ENCODE results near the gene TMEM231. TPM values are rescaled to one million over a fixed set of nuclear protein-coding genes. Genes with fewer than 3 reads are reported as not detected.

The TMEM231 gene
- total and polyA plus RNA-seq, 7 experiments from 2014 or later, result 1.3 to 3.9 (median 2.7) TPM

GRCh38 chr16:75537776-75538175 is 18.3 kb downstream of the TMEM231 start:
- ATAC-seq (no peak), DNase-seq (no peak)
- no peaks in the 10 kb centered on the region for H3K4me1 ChIP-seq (ENCODE audit: control insufficient read depth in 2 of 2, insufficient read depth in 2 of 2, low read length in 2 of 2)
- H3K36me3 ChIP-seq (ENCODE audit: control insufficient read depth in 2 of 3, insufficient read depth in 3 of 3, low read length in 3 of 3), result no peaks in the 10 kb centered on the region
- H3K9me3 ChIP-seq (ENCODE audit: control insufficient read depth in 2 of 3, low read length in 3 of 3), result no peaks in the 10 kb centered on the region
- Mint-ChIP-seq H3K36me3 (no peaks in the 10 kb centered on the region), H3K4me3 (no peak overlapping the region), H3K4me1 (peaks cover 0 to 4% (median 0%) of the 10 kb centered on the region in 7 donors), H3K27ac (no peak overlapping the region), H3K27me3 (no peaks in the 10 kb centered on the region), H3K9me3 (no peaks in the 10 kb centered on the region)
- CTCF ChIA-PET, result no interaction called here
- intact Hi-C loops (cut with micrococcal nuclease), result no loop called here
- no peak overlapping the region for H3K27ac ChIP-seq (ENCODE audit: low read depth, low read length)
- H3K27me3 ChIP-seq (ENCODE audit: control insufficient read depth in 2 of 2, insufficient read depth in 2 of 2, low read length in 2 of 2), result no peaks in the 10 kb centered on the region
- no peak overlapping the region for H3K4me3 ChIP-seq (ENCODE audit: low read length)
- POLR2A ChIA-PET, result no interaction called here

- Histone ChIP-seq H3K4me1 (ENCODE audit: control insufficient read depth in 2 of 2, insufficient read depth in 2 of 2, low read length in 2 of 2) (no peaks in the 10 kb centered on the region), H3K27ac (ENCODE audit: low read depth, low read length) (no peak within 1 kb of the TSS), H3K4me3 (ENCODE audit: low read length) (no peak within 1 kb of the TSS), H3K36me3 (ENCODE audit: control insufficient read depth in 2 of 3, insufficient read depth in 3 of 3, low read length in 3 of 3) (no peaks in the 10 kb centered on the region), H3K27me3 (ENCODE audit: control insufficient read depth in 2 of 2, insufficient read depth in 2 of 2, low read length in 2 of 2) (no peaks in the 10 kb centered on the region), H3K9me3 (ENCODE audit: control insufficient read depth in 2 of 3, low read length in 3 of 3) (no peaks in the 10 kb centered on the region)
- ATAC-seq, result no peak
- H3K36me3 Mint-ChIP-seq, result no peaks in the 10 kb centered on the region
- intact Hi-C loops (cut with micrococcal nuclease), result no loop called here
- H3K27ac Mint-ChIP-seq, result no peak within 1 kb of the TSS
- H3K4me1 Mint-ChIP-seq, result peaks cover 0 to 4% (median 0%) of the 10 kb centered on the region in 7 donors
- ChIA-PET POLR2A (no interaction called here), CTCF (no interaction called here)
- H3K27me3 Mint-ChIP-seq, result peaks cover 0 to 4% (median 0%) of the 10 kb centered on the region in 5 donors
- no peak within 1 kb of the TSS for H3K4me3 Mint-ChIP-seq
- no peaks in the 10 kb centered on the region for H3K9me3 Mint-ChIP-seq
- DNase-seq, result no peak
Observed at GRCh38 chr16:75535901-75536300, 20.2 kb downstream of the TMEM231 start, which contains the start of gene CHST5. Gene CHST5 (minus strand): TSS chr16:75536108. CDS start chr16:75530384, 5,724 bp downstream.

DNA sequence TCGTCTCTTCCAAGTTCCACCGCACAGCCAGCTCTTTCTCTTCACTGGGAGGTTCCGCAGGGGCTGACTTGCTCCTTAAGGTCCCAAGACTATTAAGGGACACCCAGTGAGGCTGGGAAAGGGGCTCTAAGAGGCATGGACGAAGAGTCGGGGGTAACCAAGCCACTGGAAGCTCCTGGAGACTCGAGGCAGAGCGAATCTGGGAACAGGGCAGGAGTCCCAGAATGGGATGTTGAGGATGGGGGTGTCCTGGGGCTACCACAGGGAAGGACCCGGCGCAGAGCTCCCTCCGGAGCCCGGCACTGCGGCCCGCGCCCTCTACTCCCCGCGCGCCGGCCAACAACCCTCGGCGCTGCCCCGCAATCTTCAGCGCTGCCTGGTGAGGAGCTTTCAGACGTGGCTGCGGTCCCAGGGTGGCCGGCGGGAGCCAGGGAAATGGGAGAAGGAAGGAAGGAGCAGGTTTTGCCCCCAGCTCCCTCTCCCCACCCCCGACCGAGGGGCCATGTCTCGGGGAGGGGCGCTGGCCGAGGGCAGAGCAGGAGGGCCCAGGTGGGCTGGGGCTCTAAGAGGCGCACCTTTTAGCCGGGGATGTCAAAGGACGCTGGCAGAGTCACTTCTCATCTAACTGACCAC is 20.7 kb downstream of the TMEM231 start:
- Mint-ChIP-seq H3K9me3 (no peaks in the 10 kb centered on the region), H3K36me3 (no peaks in the 10 kb centered on the region), H3K27me3 (peaks cover 0 to 4% (median 0%) of the 10 kb centered on the region in 5 donors), H3K4me3 (no peak overlapping the region), H3K4me1 (peaks cover 0 to 1% (median 0%) of the 10 kb centered on the region in 7 donors), H3K27ac (no peak overlapping the region)
- Histone ChIP-seq H3K36me3 (ENCODE audit: control insufficient read depth in 2 of 3, insufficient read depth in 3 of 3, low read length in 3 of 3) (no peaks in the 10 kb centered on the region), H3K9me3 (ENCODE audit: control insufficient read depth in 2 of 3, low read length in 3 of 3) (no peaks in the 10 kb centered on the region), H3K4me3 (ENCODE audit: low read length) (no peak overlapping the region), H3K27ac (ENCODE audit: low read depth, low read length) (no peak overlapping the region), H3K4me1 (ENCODE audit: control insufficient read depth in 2 of 2, insufficient read depth in 2 of 2, low read length in 2 of 2) (no peaks in the 10 kb centered on the region), H3K27me3 (ENCODE audit: control insufficient read depth in 2 of 2, insufficient read depth in 2 of 2, low read length in 2 of 2) (no peaks in the 10 kb centered on the region)
- intact Hi-C loops (cut with micrococcal nuclease), result no loop called here
- POLR2A ChIA-PET, result no interaction called here
- CTCF ChIA-PET, result no interaction called here
- ATAC-seq (no peak), DNase-seq (no peak)

- no peaks in the 10 kb centered on the region for H3K36me3 ChIP-seq (ENCODE audit: control insufficient read depth in 2 of 3, insufficient read depth in 3 of 3, low read length in 3 of 3)
- Mint-ChIP-seq H3K36me3 (no peaks in the 10 kb centered on the region), H3K9me3 (no peaks in the 10 kb centered on the region), H3K4me3 (no peak overlapping the region), H3K27ac (no peak overlapping the region), H3K27me3 (peaks cover 0 to 4% (median 0%) of the 10 kb centered on the region in 5 donors), H3K4me1 (no peaks in the 10 kb centered on the region)
- no peak overlapping the region for H3K4me3 ChIP-seq (ENCODE audit: low read length)
- no peaks in the 10 kb centered on the region for H3K4me1 ChIP-seq (ENCODE audit: control insufficient read depth in 2 of 2, insufficient read depth in 2 of 2, low read length in 2 of 2)
- H3K27me3 ChIP-seq (ENCODE audit: control insufficient read depth in 2 of 2, insufficient read depth in 2 of 2, low read length in 2 of 2), result no peaks in the 10 kb centered on the region
- no peaks in the 10 kb centered on the region for H3K9me3 ChIP-seq (ENCODE audit: control insufficient read depth in 2 of 3, low read length in 3 of 3)
- POLR2A ChIA-PET, result no interaction called here
- CTCF ChIA-PET, result no interaction called here
- intact Hi-C loops (cut with micrococcal nuclease), result no loop called here
- DNase-seq (no peak), ATAC-seq (no peak)
- no peak overlapping the region for H3K27ac ChIP-seq (ENCODE audit: low read depth, low read length)
Observed at GRCh38 chr16:75534560-75535205, 21.4 kb downstream of the TMEM231 start.

DNA sequence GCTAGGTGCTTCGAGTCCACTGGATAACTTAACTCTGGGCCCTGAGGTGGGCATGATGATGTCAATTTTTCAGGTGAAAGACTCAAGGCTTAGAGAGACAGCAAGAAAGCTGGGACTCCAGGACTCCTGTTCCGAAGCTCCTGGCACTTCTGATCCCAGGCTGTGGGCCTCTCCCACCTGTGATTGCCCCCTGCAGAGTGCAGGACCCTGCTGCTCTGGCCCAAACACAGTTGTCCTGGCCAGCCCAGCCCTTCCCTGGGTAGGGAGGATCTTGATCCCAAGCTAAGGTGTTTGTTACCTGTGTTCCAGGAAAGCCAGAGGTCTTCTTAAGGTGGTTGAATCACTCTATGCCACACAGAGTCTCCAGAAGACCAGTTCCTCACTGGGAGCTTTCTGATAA is 23.3 kb downstream of the TMEM231 start:
- no peak overlapping the region for H3K27ac ChIP-seq (ENCODE audit: low read depth, low read length)
- DNase-seq (no peak), ATAC-seq (no peak)
- Mint-ChIP-seq H3K4me1 (no peaks in the 10 kb centered on the region), H3K27ac (no peak overlapping the region), H3K27me3 (peaks cover 0 to 4% (median 0%) of the 10 kb centered on the region in 5 donors), H3K36me3 (no peaks in the 10 kb centered on the region), H3K4me3 (no peak overlapping the region), H3K9me3 (peaks cover 0 to 2% (median 0%) of the 10 kb centered on the region in 11 donors)
- H3K9me3 ChIP-seq (ENCODE audit: control insufficient read depth in 2 of 3, low read length in 3 of 3), result no peaks in the 10 kb centered on the region
- H3K4me1 ChIP-seq (ENCODE audit: control insufficient read depth in 2 of 2, insufficient read depth in 2 of 2, low read length in 2 of 2), result no peaks in the 10 kb centered on the region
- H3K27me3 ChIP-seq (ENCODE audit: control insufficient read depth in 2 of 2, insufficient read depth in 2 of 2, low read length in 2 of 2), result no peaks in the 10 kb centered on the region
- intact Hi-C loops (cut with micrococcal nuclease), result no loop called here
- H3K36me3 ChIP-seq (ENCODE audit: control insufficient read depth in 2 of 3, insufficient read depth in 3 of 3, low read length in 3 of 3), result no peaks in the 10 kb centered on the region
- H3K4me3 ChIP-seq (ENCODE audit: low read length), result no peak overlapping the region
- ChIA-PET CTCF (no interaction called here), POLR2A (no interaction called here)

GRCh38 chr16:75532142-75532765 is 23.8 kb downstream of the TMEM231 start:
- no peak overlapping the region for H3K27ac ChIP-seq (ENCODE audit: low read depth, low read length)
- ChIA-PET CTCF (no interaction called here), POLR2A (no interaction called here)
- peaks cover 0 to 4% (median 0%) of the 10 kb centered on the region in 5 donors for H3K27me3 Mint-ChIP-seq
- ATAC-seq, result no peak
- no peaks in the 10 kb centered on the region for H3K27me3 ChIP-seq (ENCODE audit: control insufficient read depth in 2 of 2, insufficient read depth in 2 of 2, low read length in 2 of 2)
- H3K4me3 ChIP-seq (ENCODE audit: low read length), result no peak overlapping the region
- intact Hi-C loops (cut with micrococcal nuclease), result no loop called here
- H3K9me3 ChIP-seq (ENCODE audit: control insufficient read depth in 2 of 3, low read length in 3 of 3), result no peaks in the 10 kb centered on the region
- H3K27ac Mint-ChIP-seq, result no peak overlapping the region
- peaks cover 0 to 2% (median 0%) of the 10 kb centered on the region in 11 donors for H3K9me3 Mint-ChIP-seq
- no peaks in the 10 kb centered on the region for H3K4me1 ChIP-seq (ENCODE audit: control insufficient read depth in 2 of 2, insufficient read depth in 2 of 2, low read length in 2 of 2)
- H3K36me3 Mint-ChIP-seq, result no peaks in the 10 kb centered on the region
- H3K36me3 ChIP-seq (ENCODE audit: control insufficient read depth in 2 of 3, insufficient read depth in 3 of 3, low read length in 3 of 3), result no peaks in the 10 kb centered on the region
- no peaks in the 10 kb centered on the region for H3K4me1 Mint-ChIP-seq
- DNase-seq, result no peak
- H3K4me3 Mint-ChIP-seq, result no peak overlapping the region

- no peaks in the 10 kb centered on the region for H3K27me3 ChIP-seq (ENCODE audit: control insufficient read depth in 2 of 2, insufficient read depth in 2 of 2, low read length in 2 of 2)
- Mint-ChIP-seq H3K4me1 (no peaks in the 10 kb centered on the region), H3K4me3 (no peak overlapping the region), H3K36me3 (no peaks in the 10 kb centered on the region), H3K27ac (no peak overlapping the region), H3K27me3 (peaks cover 0 to 4% (median 0%) of the 10 kb centered on the region in 5 donors), H3K9me3 (peaks cover 0 to 2% (median 0%) of the 10 kb centered on the region in 11 donors)
- no peaks in the 10 kb centered on the region for H3K9me3 ChIP-seq (ENCODE audit: control insufficient read depth in 2 of 3, low read length in 3 of 3)
- no peak for DNase-seq
- ATAC-seq, result no peak
- CTCF ChIA-PET, result no interaction called here
- intact Hi-C loops (cut with micrococcal nuclease), result no loop called here
- H3K36me3 ChIP-seq (ENCODE audit: control insufficient read depth in 2 of 3, insufficient read depth in 3 of 3, low read length in 3 of 3), result no peaks in the 10 kb centered on the region
- POLR2A ChIA-PET, result no interaction called here
- H3K4me3 ChIP-seq (ENCODE audit: low read length), result no peak overlapping the region
- no peak overlapping the region for H3K27ac ChIP-seq (ENCODE audit: low read depth, low read length)
- H3K4me1 ChIP-seq (ENCODE audit: control insufficient read depth in 2 of 2, insufficient read depth in 2 of 2, low read length in 2 of 2), result no peaks in the 10 kb centered on the region
Observed at GRCh38 chr16:75529959-75530358, 26.1 kb downstream of the TMEM231 start.
